K562 (cell line): ENCODE results near the gene GMNN. TPM values are rescaled to one million over a fixed set of nuclear protein-coding genes. Genes with fewer than 3 reads are reported as not detected.

Experiments
- FOXK2 ChIP-seq, 2 experiments: fragments of 450-650 bp; IDR thresholded peaks in 1 of 2; conservative IDR thresholded peaks in 1 of 2; 2 replicates each; pipeline ENCODE4 v1.6.1; 2016; ENCODE audit warnings: low read depth in 2 of 2, mild to moderate bottlenecking in 1 of 2
- ILF3 ChIP-seq: fragments of 450-650 bp; IDR thresholded peaks from 2 replicates; pipeline ENCODE4 v1.6.1; 2018; ENCODE audit warnings: antibody characterized with exemption, mild to moderate bottlenecking, moderate library complexity, borderline replicate concordance
- NR2C2 ChIP-seq, 2 experiments: fragments of 200-800 bp in 1 of 2; sonication (Bioruptor generic) in 1 of 2; sonication (generic) in 1 of 2; formaldehyde crosslinking in 1 of 2; IDR thresholded peaks; 2 replicates each; pipeline versions ENCODE4 v1.6.1 to v1.8.0; 2016 to 2022; ENCODE audit warnings: mild to moderate bottlenecking in 1 of 2, missing compliant biosample characterization in 1 of 2, missing genetic modification characterization in 1 of 2, missing genetic modification reagents in 1 of 2
- RBM34 ChIP-seq: fragments of 200-400 bp; formaldehyde crosslinking; IDR thresholded peaks from 2 replicates; pipeline ENCODE4 v1.6.1; 2018; ENCODE audit warnings: low read length, borderline replicate concordance; ENCODE audit not compliant: insufficient read depth
- SREBF1 ChIP-seq: fragments of 150-350 bp; IDR thresholded peaks from 2 replicates; pipeline ENCODE4 v1.6.1; 2014; ENCODE audit warnings: antibody characterized with exemption, low read depth, low read length, borderline replicate concordance
- XRCC4 ChIP-seq: IDR thresholded peaks from one replicate; pipeline ENCODE4 v1.6.1; 2011; ENCODE audit not compliant: insufficient read depth, insufficient read length; ENCODE audit errors: extremely low read depth
- YBX1 ChIP-seq: fragments of 450-650 bp; IDR thresholded peaks from 2 replicates; pipeline ENCODE4 v1.7.1; 2016; ENCODE audit warnings: mild to moderate bottlenecking
- ZFP30 ChIP-seq: fragments of 250-450 bp; sonication (Bioruptor Pico); IDR thresholded peaks from 2 replicates; pipeline ENCODE4 v1.8.0; 2022; ENCODE audit warnings: moderate library complexity, mild to moderate bottlenecking, inconsistent platforms, borderline replicate concordance
- ZNF717 ChIP-seq: fragments of 250-450 bp; sonication (Bioruptor Pico); IDR thresholded peaks from 2 replicates; pipeline ENCODE4 v1.5.0; 2021
- polyA plus RNA-seq, 8 experiments: library from polyadenylated mRNA; depleted of rRNA in 4 of 8; stranded (reverse) in 5 of 8; unstranded in 3 of 8; fragments of >200 nt; fragmentation: Nextera tagmentation in 2 of 8; fragmentation: Illumina TruSeq in 1 of 8; extraction: Ambion mirVana in 2 of 8; extraction: Trizol in 1 of 8; gene quantifications; 2 replicates each; pipeline versions ENCODE4 v1.2.1 to v1.2.3, GENCODE V29; 2011 to 2014; ENCODE audit warnings: inconsistent platforms in 1 of 8, missing spikeins in 1 of 8
- total RNA-seq, 7 experiments: library from RNA; depleted of rRNA in 6 of 7; stranded (reverse); fragments of >200 nt in 6 of 7; fragmentation: Illumina TruSeq in 2 of 7; extraction: Trizol in 2 of 7; gene quantifications; 2 replicates each; pipeline versions ENCODE4 v1.2.1 to v1.2.3, GENCODE V29; 2011 to 2021; ENCODE audit warnings: low replicate concordance in 1 of 7
- TF ChIP-seq, protein P1 (sequence below), 2 experiments: fragments of 450-650 bp; IDR thresholded peaks; 2 replicates each; pipeline ENCODE4 v1.6.1; 2016; ENCODE audit warnings: mild to moderate bottlenecking in 2 of 2, borderline replicate concordance in 1 of 2, low read depth in 1 of 2, moderate library complexity in 1 of 2
- TF ChIP-seq, protein P2 (sequence below): fragments of 250-450 bp; sonication (Bioruptor Pico); IDR thresholded peaks from 2 replicates; pipeline ENCODE4 v1.5.0; 2020; ENCODE audit warnings: mild to moderate bottlenecking
- TF ChIP-seq, protein P3 (sequence below): fragments of 450-650 bp; formaldehyde crosslinking; IDR thresholded peaks from 2 replicates; pipeline ENCODE4 v1.4.0; 2020; ENCODE audit warnings: mild to moderate bottlenecking, moderate library complexity
- TF ChIP-seq, protein P4 (sequence below): fragments of 250-450 bp; sonication (Bioruptor Pico); IDR thresholded peaks from 2 replicates; pipeline ENCODE4 v1.4.0; 2020; ENCODE audit warnings: mild to moderate bottlenecking, moderate library complexity, borderline replicate concordance

Gene GMNN
- total and polyA plus RNA-seq, 9 of the 15 experiments (the other 6 are each of a cell fraction or from before 2014, with no cell fraction given) = 144 to 370 (median 210) TPM

DNA sequence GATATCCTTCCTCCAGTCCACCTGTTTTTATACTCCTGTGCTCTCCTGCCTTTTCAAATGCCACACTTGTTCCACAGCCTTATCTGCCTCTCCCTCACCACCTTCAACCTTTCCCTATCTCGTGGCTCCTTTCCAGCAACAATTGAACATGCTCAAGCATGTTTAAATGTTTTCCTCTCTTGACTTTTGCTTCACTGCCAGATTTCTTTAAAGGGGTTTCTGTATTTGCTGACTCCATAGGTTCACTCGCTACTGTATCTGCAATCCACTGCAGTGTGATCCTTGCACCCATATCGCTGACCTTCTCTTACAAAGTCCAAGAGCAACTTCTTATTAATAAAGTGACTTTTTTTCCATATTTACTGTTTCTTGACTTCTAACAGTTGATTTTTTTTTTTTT is 11.2 kb upstream of the GMNN start (continued):
- TF ChIP-seq, protein P1, sequence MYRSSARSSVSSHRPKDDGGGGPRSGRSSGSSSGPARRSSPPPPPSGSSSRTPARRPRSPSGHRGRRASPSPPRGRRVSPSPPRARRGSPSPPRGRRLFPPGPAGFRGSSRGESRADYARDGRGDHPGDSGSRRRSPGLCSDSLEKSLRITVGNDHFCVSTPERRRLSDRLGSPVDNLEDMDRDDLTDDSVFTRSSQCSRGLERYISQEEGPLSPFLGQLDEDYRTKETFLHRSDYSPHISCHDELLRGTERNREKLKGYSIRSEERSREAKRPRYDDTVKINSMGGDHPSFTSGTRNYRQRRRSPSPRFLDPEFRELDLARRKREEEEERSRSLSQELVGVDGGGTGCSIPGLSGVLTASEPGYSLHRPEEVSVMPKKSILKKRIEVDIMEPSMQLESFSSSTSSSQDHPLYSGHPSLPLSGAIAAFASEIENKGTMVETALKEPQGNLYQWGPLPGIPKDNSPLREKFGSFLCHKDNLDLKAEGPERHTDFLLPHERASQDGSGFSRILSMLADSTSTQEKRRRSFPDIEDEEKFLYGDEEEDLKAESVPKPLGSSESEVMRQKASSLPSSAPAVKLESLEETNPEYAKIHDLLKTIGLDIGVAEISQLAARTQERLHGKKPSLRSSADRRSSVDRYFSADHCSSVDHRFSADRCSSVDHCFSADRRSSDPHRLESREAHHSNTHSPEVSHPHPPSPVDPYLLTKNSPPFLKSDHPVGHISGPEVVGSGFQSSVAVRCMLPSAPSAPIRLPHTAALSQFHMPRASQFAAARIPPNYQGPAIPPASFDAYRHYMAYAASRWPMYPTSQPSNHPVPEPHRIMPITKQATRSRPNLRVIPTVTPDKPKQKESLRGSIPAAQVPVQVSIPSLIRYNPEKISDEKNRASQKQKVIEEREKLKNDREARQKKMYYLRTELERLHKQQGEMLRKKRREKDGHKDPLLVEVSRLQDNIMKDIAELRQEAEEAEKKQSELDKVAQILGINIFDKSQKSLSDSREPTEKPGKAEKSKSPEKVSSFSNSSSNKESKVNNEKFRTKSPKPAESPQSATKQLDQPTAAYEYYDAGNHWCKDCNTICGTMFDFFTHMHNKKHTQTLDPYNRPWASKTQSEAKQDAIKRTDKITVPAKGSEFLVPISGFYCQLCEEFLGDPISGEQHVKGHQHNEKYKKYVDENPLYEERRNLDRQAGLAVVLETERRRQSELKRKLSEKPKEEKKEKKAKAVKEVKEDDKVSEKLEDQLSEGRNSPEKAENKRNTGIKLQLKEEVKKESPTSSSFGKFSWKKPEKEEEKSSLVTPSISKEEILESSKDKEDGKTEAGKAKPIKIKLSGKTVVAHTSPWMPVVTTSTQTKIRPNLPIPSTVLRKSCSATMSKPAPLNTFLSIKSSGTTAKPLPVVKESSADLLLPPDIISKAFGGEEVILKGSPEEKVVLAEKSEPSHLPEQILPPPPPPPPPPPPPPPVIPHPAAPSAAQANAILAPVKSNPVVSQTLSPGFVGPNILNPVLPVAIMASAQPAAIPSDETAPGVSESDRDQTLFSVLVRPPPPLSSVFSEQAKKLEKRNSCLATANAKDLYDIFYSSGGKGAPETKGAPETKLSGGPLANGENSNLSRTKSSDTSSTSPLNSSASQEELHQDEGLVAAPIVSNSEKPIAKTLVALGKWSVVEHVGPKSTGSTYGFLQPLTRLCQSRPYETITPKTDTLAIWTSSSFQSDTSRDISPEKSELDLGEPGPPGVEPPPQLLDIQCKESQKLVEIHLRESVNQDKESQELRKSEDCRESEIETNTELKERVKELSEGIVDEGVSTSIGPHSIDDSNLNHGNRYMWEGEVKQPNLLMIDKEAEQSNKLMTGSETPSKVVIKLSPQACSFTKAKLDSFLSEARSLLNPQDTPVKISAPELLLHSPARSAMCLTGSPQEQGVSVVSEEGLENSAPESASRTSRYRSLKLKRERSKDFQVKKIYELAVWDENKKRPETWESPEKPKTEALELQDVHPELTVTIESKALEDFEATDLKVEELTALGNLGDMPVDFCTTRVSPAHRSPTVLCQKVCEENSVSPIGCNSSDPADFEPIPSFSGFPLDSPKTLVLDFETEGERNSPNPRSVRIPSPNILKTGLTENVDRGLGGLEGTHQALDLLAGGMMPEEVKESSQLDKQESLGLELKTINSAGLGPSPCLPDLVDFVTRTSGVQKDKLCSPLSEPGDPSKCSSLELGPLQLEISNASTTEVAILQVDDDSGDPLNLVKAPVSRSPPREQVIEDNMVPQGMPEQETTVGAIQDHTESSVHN (IDR thresholded peaks at IDR 0.05; ENCODE audit: borderline replicate concordance in 1 of 2, low read depth in 1 of 2) = no peak
- TF ChIP-seq, protein P2, sequence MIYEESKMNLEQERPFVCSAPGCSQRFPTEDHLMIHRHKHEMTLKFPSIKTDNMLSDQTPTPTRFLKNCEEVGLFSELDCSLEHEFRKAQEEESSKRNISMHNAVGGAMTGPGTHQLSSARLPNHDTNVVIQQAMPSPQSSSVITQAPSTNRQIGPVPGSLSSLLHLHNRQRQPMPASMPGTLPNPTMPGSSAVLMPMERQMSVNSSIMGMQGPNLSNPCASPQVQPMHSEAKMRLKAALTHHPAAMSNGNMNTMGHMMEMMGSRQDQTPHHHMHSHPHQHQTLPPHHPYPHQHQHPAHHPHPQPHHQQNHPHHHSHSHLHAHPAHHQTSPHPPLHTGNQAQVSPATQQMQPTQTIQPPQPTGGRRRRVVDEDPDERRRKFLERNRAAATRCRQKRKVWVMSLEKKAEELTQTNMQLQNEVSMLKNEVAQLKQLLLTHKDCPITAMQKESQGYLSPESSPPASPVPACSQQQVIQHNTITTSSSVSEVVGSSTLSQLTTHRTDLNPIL (CRISPR knock-in tag) = no peak
- TF ChIP-seq, protein P3, sequence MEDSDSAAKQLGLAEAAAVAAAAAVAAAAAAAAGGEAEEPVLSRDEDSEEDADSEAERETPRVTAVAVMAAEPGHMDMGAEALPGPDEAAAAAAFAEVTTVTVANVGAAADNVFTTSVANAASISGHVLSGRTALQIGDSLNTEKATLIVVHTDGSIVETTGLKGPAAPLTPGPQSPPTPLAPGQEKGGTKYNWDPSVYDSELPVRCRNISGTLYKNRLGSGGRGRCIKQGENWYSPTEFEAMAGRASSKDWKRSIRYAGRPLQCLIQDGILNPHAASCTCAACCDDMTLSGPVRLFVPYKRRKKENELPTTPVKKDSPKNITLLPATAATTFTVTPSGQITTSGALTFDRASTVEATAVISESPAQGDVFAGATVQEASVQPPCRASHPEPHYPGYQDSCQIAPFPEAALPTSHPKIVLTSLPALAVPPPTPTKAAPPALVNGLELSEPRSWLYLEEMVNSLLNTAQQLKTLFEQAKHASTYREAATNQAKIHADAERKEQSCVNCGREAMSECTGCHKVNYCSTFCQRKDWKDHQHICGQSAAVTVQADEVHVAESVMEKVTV (CRISPR knock-in tag) = no peak
- no peak for TF ChIP-seq ILF3
- TF ChIP-seq ZFP30 = no peak
- TF ChIP-seq, protein P4, sequence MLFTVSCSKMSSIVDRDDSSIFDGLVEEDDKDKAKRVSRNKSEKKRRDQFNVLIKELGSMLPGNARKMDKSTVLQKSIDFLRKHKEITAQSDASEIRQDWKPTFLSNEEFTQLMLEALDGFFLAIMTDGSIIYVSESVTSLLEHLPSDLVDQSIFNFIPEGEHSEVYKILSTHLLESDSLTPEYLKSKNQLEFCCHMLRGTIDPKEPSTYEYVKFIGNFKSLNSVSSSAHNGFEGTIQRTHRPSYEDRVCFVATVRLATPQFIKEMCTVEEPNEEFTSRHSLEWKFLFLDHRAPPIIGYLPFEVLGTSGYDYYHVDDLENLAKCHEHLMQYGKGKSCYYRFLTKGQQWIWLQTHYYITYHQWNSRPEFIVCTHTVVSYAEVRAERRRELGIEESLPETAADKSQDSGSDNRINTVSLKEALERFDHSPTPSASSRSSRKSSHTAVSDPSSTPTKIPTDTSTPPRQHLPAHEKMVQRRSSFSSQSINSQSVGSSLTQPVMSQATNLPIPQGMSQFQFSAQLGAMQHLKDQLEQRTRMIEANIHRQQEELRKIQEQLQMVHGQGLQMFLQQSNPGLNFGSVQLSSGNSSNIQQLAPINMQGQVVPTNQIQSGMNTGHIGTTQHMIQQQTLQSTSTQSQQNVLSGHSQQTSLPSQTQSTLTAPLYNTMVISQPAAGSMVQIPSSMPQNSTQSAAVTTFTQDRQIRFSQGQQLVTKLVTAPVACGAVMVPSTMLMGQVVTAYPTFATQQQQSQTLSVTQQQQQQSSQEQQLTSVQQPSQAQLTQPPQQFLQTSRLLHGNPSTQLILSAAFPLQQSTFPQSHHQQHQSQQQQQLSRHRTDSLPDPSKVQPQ (CRISPR knock-in tag) = no peak
- TF ChIP-seq YBX1 = no peak
- TF ChIP-seq FOXK2 (conservative IDR thresholded peaks at IDR 0.05 in 1 of 2, IDR thresholded peaks at IDR 0.05 in 1 of 2; ENCODE audit: low read depth in 2 of 2) = no peak
- no peak for TF ChIP-seq RBM34
- no peak for TF ChIP-seq NR2C2 (CRISPR knock-in tag; IDR thresholded peaks at IDR 0.05)
- TF ChIP-seq NR2C2 (tag; IDR thresholded peaks at IDR 0.05) = no peak
- TF ChIP-seq SREBF1 = no peak
- no peak for TF ChIP-seq XRCC4
- TF ChIP-seq ZNF717 (CRISPR knock-in tag) = no peak
